Neural cell (in vitro differentiated cells): Measurements from ENCODE around the gene ERFL. TPM values are rescaled to one million over a fixed set of nuclear protein-coding genes. Genes with fewer than 3 reads are reported as not detected.

Source experiments
- H2AFZ ChIP-seq: fragments of 200-600, 300-800 bp; sonication (generic), shearing (Covaris generic); 2 replicates; pipeline ENCODE4 v1.6.0; 2014; ENCODE audit warnings: low read depth, mild to moderate bottlenecking, antibody characterized with exemption, low read length, moderate library complexity
- H3F3A ChIP-seq: fragments of 200-600 bp; shearing (Covaris generic); 2 replicates; pipeline ENCODE4 v1.6.1; 2016; ENCODE audit warnings: mild to moderate bottlenecking, moderate library complexity, mixed read lengths, antibody characterized with exemption, low read length; ENCODE audit not compliant: insufficient read depth, poor library complexity, severe bottlenecking
- H3K27ac ChIP-seq: fragments of 200-600, 300-800 bp; sonication (generic), shearing (Covaris generic); 2 replicates; pipeline ENCODE4 v1.5.1; 2014; ENCODE audit warnings: mild to moderate bottlenecking, low read length, moderate library complexity
- H3K27me3 ChIP-seq: fragments of 300-800, 200-600 bp; sonication (generic), shearing (Covaris generic); 2 replicates; pipeline ENCODE4 v1.6.0; 2014; ENCODE audit warnings: mild to moderate bottlenecking, low read depth, low read length, moderate library complexity; ENCODE audit not compliant: insufficient read depth
- H3K36me3 ChIP-seq: fragments of 300-800, 200-600 bp; sonication (generic), shearing (Covaris generic); 2 replicates; pipeline ENCODE4 v1.5.1; 2014; ENCODE audit warnings: mild to moderate bottlenecking, antibody characterized with exemption, low read length, moderate library complexity; ENCODE audit not compliant: insufficient read depth
- H3K4me2 ChIP-seq: fragments of 300-800, 200-600 bp; sonication (generic), shearing (Covaris generic); 2 replicates; pipeline ENCODE4 v1.6.0; 2014; ENCODE audit warnings: mild to moderate bottlenecking, low read length
- H3K4me3 ChIP-seq: fragments of 300-800, 200-600 bp; sonication (generic), shearing (Covaris generic); 2 replicates; pipeline ENCODE4 v1.5.1; 2014; ENCODE audit warnings: mild to moderate bottlenecking, low read length, moderate library complexity
- H3K79me2 ChIP-seq: fragments of 200-600 bp; shearing (Covaris generic); replicated peaks from 2 replicates; pipeline ENCODE4 v1.6.0; 2014; ENCODE audit warnings: mild to moderate bottlenecking, low read length, moderate library complexity; ENCODE audit not compliant: insufficient read depth
- H3K9ac ChIP-seq: fragments of 300-800, 200-600 bp; sonication (generic), shearing (Covaris generic); 2 replicates; pipeline ENCODE4 v1.6.1; 2016; ENCODE audit warnings: mild to moderate bottlenecking, low read length, mixed read lengths
- H3K9me2 ChIP-seq: fragments of 200-600 bp; shearing (Covaris generic); 2 replicates; pipeline ENCODE4 v1.6.1; 2016; ENCODE audit warnings: mild to moderate bottlenecking, low read length, mixed read lengths; ENCODE audit not compliant: insufficient read depth
- H3K9me3 ChIP-seq: fragments of 200-600, 300-800 bp; sonication (generic), shearing (Covaris generic); 2 replicates; pipeline ENCODE4 v1.6.1; 2016; ENCODE audit warnings: mild to moderate bottlenecking, mixed run types, low read length, moderate library complexity, mixed read lengths
- H4K20me1 ChIP-seq: fragments of 200-600 bp; shearing (Covaris generic); 2 replicates; pipeline ENCODE4 v1.6.1; 2016; ENCODE audit warnings: mild to moderate bottlenecking, mixed run types; ENCODE audit not compliant: insufficient read depth
- EP300 ChIP-seq: fragments of 450-650 bp; conservative IDR thresholded peaks from 2 replicates; pipeline ENCODE4 v1.6.1; 2014; ENCODE audit warnings: antibody characterized with exemption, mild to moderate bottlenecking, moderate library complexity; ENCODE audit not compliant: poor library complexity, severe bottlenecking
- EZH2 ChIP-seq: fragments of 200-600, 300-800 bp; shearing (Covaris generic), sonication (generic); IDR thresholded peaks from 2 replicates; pipeline ENCODE4 v1.6.1; 2014; ENCODE audit warnings: antibody characterized with exemption, low read length, borderline replicate concordance, mild to moderate bottlenecking; ENCODE audit not compliant: insufficient read depth, poor library complexity, severe bottlenecking
- MXI1 ChIP-seq: fragments of 450-650 bp; conservative IDR thresholded peaks from 2 replicates; pipeline ENCODE4 v1.6.1; 2014; ENCODE audit warnings: antibody characterized with exemption, mild to moderate bottlenecking; ENCODE audit not compliant: poor library complexity, severe bottlenecking
- POLR2AphosphoS5 ChIP-seq: IDR thresholded peaks from 2 replicates; pipeline ENCODE4 v1.6.1; 2012
- RAD21 ChIP-seq: fragments of 450-650 bp; conservative IDR thresholded peaks from 2 replicates; pipeline ENCODE4 v1.6.1; 2014; ENCODE audit warnings: antibody characterized with exemption, mild to moderate bottlenecking, moderate library complexity
- REST ChIP-seq: IDR thresholded peaks from 2 replicates; pipeline ENCODE4 v1.6.1; 2012; ENCODE audit warnings: borderline replicate concordance
- SMC3 ChIP-seq: fragments of 450-650 bp; conservative IDR thresholded peaks from 2 replicates; pipeline ENCODE4 v1.6.1; 2014; ENCODE audit warnings: antibody characterized with exemption, mild to moderate bottlenecking, moderate library complexity; ENCODE audit not compliant: poor library complexity
- TAF1 ChIP-seq: IDR thresholded peaks from 2 replicates; pipeline ENCODE4 v1.6.1; 2012; ENCODE audit warnings: low read depth
- polyA plus RNA-seq: library from polyadenylated mRNA; depleted of rRNA; stranded (reverse); fragments of >200 nt; gene quantifications from 2 replicates; pipeline ENCODE4 v1.2.3, GENCODE V29; 2014
- TF ChIP-seq, protein P1 (sequence below): fragments of 450-650 bp; IDR thresholded peaks from 2 replicates; pipeline ENCODE4 v1.5.1; 2014; ENCODE audit warnings: antibody characterized with exemption, mild to moderate bottlenecking, moderate library complexity; ENCODE audit not compliant: poor library complexity, severe bottlenecking

ERFL gene
- polyA plus RNA-seq, 1 donor from 2014 or later: 0.31 TPM

GRCh38 chr19:41859618-41860418, 68.4 kb downstream of the ERFL start, which contains the start of gene RPS19:
RPS19 (plus strand) TSS chr19:41860255; CDS start chr19:41860775, 520 bp downstream.
- Histone ChIP-seq H4K20me1 (no peaks in the 10 kb centered on the region), H3K9me3 (no peaks in the 10 kb centered on the region), H3K27me3 (no peaks in the 10 kb centered on the region), H3K9me2 (no peaks in the 10 kb centered on the region), H3K27ac (peak within 1 kb of the TSS; percentile 98), H3K79me2 (peaks cover 32% of the 10 kb centered on the region), H3K36me3 (peaks cover 4% of the 10 kb centered on the region), H3K9ac (peak within 1 kb of the TSS; percentile 89), H3K4me3 (peak within 1 kb of the TSS; percentile 95), H3F3A (peaks cover 2% of the 10 kb centered on the region), H2AFZ (peak within 1 kb of the TSS; percentile 82), H3K4me2 (peak within 1 kb of the TSS; percentile 84)
- TF ChIP-seq, protein P1, sequence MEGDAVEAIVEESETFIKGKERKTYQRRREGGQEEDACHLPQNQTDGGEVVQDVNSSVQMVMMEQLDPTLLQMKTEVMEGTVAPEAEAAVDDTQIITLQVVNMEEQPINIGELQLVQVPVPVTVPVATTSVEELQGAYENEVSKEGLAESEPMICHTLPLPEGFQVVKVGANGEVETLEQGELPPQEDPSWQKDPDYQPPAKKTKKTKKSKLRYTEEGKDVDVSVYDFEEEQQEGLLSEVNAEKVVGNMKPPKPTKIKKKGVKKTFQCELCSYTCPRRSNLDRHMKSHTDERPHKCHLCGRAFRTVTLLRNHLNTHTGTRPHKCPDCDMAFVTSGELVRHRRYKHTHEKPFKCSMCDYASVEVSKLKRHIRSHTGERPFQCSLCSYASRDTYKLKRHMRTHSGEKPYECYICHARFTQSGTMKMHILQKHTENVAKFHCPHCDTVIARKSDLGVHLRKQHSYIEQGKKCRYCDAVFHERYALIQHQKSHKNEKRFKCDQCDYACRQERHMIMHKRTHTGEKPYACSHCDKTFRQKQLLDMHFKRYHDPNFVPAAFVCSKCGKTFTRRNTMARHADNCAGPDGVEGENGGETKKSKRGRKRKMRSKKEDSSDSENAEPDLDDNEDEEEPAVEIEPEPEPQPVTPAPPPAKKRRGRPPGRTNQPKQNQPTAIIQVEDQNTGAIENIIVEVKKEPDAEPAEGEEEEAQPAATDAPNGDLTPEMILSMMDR: peak; percentile 88
- no peak for TF ChIP-seq EZH2
- peak; percentile 89 for TF ChIP-seq EP300
- TF ChIP-seq REST: peak; percentile 77
- TF ChIP-seq TAF1: peak; percentile 95
- TF ChIP-seq SMC3: peak; percentile 61
- TF ChIP-seq MXI1: peak; percentile 97
- peak; percentile 91 for TF ChIP-seq POLR2AphosphoS5
- TF ChIP-seq RAD21: peak; percentile 50

DNA sequence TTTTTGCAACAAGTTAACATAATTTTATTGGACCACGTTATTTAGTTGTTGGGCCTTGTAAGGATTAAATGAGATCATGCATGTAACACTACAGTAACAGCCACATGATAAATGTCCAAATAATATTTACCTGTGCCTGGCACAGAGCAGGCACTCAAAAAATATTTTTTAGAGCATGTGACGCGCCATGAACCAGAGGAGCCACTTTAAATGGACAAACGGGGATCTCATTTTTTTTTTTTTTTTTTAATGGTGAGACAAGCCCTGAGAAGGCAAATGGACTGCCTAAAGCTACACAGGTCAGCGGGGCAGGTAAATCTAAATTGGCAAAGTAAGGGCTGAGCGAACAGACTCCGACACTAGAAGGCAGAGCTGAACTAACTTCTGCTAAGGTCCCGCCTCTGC, 69.0 kb downstream of the ERFL start:
- H3K36me3 ChIP-seq: peaks cover 4% of the 10 kb centered on the region
- TF ChIP-seq EZH2 (no peak), POLR2AphosphoS5 (no peak), EP300 (no peak), MXI1 (no peak), SMC3 (no peak), TAF1 (no peak), RAD21 (no peak), REST (no peak)
- TF ChIP-seq, protein P1: no peak
- no peak overlapping the region for H2AFZ ChIP-seq
- H3K9me2 ChIP-seq: no peaks in the 10 kb centered on the region
- H3K79me2 ChIP-seq: peaks cover 26% of the 10 kb centered on the region
- no peaks in the 10 kb centered on the region for H4K20me1 ChIP-seq
- H3F3A ChIP-seq: peaks cover 2% of the 10 kb centered on the region
- peak overlapping the region; percentile 52 for H3K4me2 ChIP-seq
- H3K27ac ChIP-seq: no peak overlapping the region
- H3K27me3 ChIP-seq: no peaks in the 10 kb centered on the region
- no peak overlapping the region for H3K9ac ChIP-seq
- H3K9me3 ChIP-seq: no peaks in the 10 kb centered on the region
- H3K4me3 ChIP-seq: peak overlapping the region; percentile 95
